Measurements from ENCODE around the gene NEK6.

Gene NEK6

GRCh38 chr9:124285903-124286291, 28.1 kb downstream of the NEK6 start:
- no peaks in the 10 kb centered on the region for H3K36me3 ChIP-seq (ENCODE audit: control insufficient read depth, insufficient read depth, low read length)
- peak overlapping the region; percentile 3 for H3K27ac ChIP-seq (ENCODE audit: insufficient read depth, low read depth, low read length, poor library complexity, severe bottlenecking)
- no peak overlapping the region for H3K4me3 ChIP-seq (ENCODE audit: insufficient read depth, low read depth, low read length)
- H3K9me3 ChIP-seq (ENCODE audit: control insufficient read depth, low read length), result no peaks in the 10 kb centered on the region
- no peaks in the 10 kb centered on the region for H3K27me3 ChIP-seq (ENCODE audit: control insufficient read depth, insufficient read depth, low read length, poor library complexity, severe bottlenecking)
- 85% methylated on average over 9 of the region's 9 CpGs for WGBS, 2 experiments
- H3K4me1 ChIP-seq (ENCODE audit: control insufficient read depth, insufficient read depth, low read length), result peaks cover 18% of the 10 kb centered on the region

- no peak overlapping the region for H3K27ac ChIP-seq (ENCODE audit: insufficient read depth, low read depth, low read length, poor library complexity, severe bottlenecking)
- H3K4me3 ChIP-seq (ENCODE audit: insufficient read depth, low read depth, low read length), result no peak overlapping the region
- H3K27me3 ChIP-seq (ENCODE audit: control insufficient read depth, insufficient read depth, low read length, poor library complexity, severe bottlenecking), result no peaks in the 10 kb centered on the region
- 88 to 90% methylated on average over 14 of the region's 14 CpGs for WGBS, 2 experiments
- peaks cover 18% of the 10 kb centered on the region for H3K4me1 ChIP-seq (ENCODE audit: control insufficient read depth, insufficient read depth, low read length)
- no peaks in the 10 kb centered on the region for H3K9me3 ChIP-seq (ENCODE audit: control insufficient read depth, low read length)
- no peaks in the 10 kb centered on the region for H3K36me3 ChIP-seq (ENCODE audit: control insufficient read depth, insufficient read depth, low read length)
Observed at GRCh38 chr9:124286292-124286931, 28.7 kb downstream of the NEK6 start.

GRCh38 chr9:124290053-124290591, 32.4 kb downstream of the NEK6 start:
- 94 to 95% methylated on average over 21 of the region's 21 CpGs for WGBS, 2 experiments
- Histone ChIP-seq H3K36me3 (ENCODE audit: control insufficient read depth, insufficient read depth, low read length) (no peaks in the 10 kb centered on the region), H3K4me1 (ENCODE audit: control insufficient read depth, insufficient read depth, low read length) (peaks cover 18% of the 10 kb centered on the region)

GRCh38 chr9:124290743-124291554, 33.2 kb downstream of the NEK6 start:
- Histone ChIP-seq H3K9me3 (ENCODE audit: control insufficient read depth, low read length) (no peaks in the 10 kb centered on the region), H3K36me3 (ENCODE audit: control insufficient read depth, insufficient read depth, low read length) (no peaks in the 10 kb centered on the region), H3K27me3 (ENCODE audit: control insufficient read depth, insufficient read depth, low read length, poor library complexity, severe bottlenecking) (no peaks in the 10 kb centered on the region), H3K27ac (ENCODE audit: insufficient read depth, low read depth, low read length, poor library complexity, severe bottlenecking) (no peak overlapping the region), H3K4me3 (ENCODE audit: insufficient read depth, low read depth, low read length) (no peak overlapping the region), H3K4me1 (ENCODE audit: control insufficient read depth, insufficient read depth, low read length) (peaks cover 15% of the 10 kb centered on the region)
- 87 to 89% methylated on average over 22 of the region's 22 CpGs for WGBS, 2 experiments

More at GRCh38 chr9:124290053-124290591, 32.4 kb downstream of the NEK6 start:
- Histone ChIP-seq H3K4me3 (ENCODE audit: insufficient read depth, low read depth, low read length) (no peak overlapping the region), H3K27me3 (ENCODE audit: control insufficient read depth, insufficient read depth, low read length, poor library complexity, severe bottlenecking) (no peaks in the 10 kb centered on the region), H3K9me3 (ENCODE audit: control insufficient read depth, low read length) (no peaks in the 10 kb centered on the region), H3K27ac (ENCODE audit: insufficient read depth, low read depth, low read length, poor library complexity, severe bottlenecking) (no peak overlapping the region)

GRCh38 chr9:124291801-124292396, 34.1 kb downstream of the NEK6 start:
- no peaks in the 10 kb centered on the region for H3K36me3 ChIP-seq (ENCODE audit: control insufficient read depth, insufficient read depth, low read length)
- no peak overlapping the region for H3K4me3 ChIP-seq (ENCODE audit: insufficient read depth, low read depth, low read length)
- no peak overlapping the region for H3K27ac ChIP-seq (ENCODE audit: insufficient read depth, low read depth, low read length, poor library complexity, severe bottlenecking)
- H3K4me1 ChIP-seq (ENCODE audit: control insufficient read depth, insufficient read depth, low read length), result peaks cover 9% of the 10 kb centered on the region
- H3K9me3 ChIP-seq (ENCODE audit: control insufficient read depth, low read length), result no peaks in the 10 kb centered on the region
- WGBS, 2 experiments, result 77 to 81% methylated on average over 11 of the region's 11 CpGs
- H3K27me3 ChIP-seq (ENCODE audit: control insufficient read depth, insufficient read depth, low read length, poor library complexity, severe bottlenecking), result no peaks in the 10 kb centered on the region

GRCh38 chr9:124292696-124293593, 35.2 kb downstream of the NEK6 start:
- 79 to 81% methylated on average over 12 of the region's 12 CpGs for WGBS, 2 experiments
- peaks cover 13% of the 10 kb centered on the region for H3K4me1 ChIP-seq (ENCODE audit: control insufficient read depth, insufficient read depth, low read length)
- no peaks in the 10 kb centered on the region for H3K27me3 ChIP-seq (ENCODE audit: control insufficient read depth, insufficient read depth, low read length, poor library complexity, severe bottlenecking)
- no peaks in the 10 kb centered on the region for H3K36me3 ChIP-seq (ENCODE audit: control insufficient read depth, insufficient read depth, low read length)
- H3K4me3 ChIP-seq (ENCODE audit: insufficient read depth, low read depth, low read length), result no peak overlapping the region
- H3K9me3 ChIP-seq (ENCODE audit: control insufficient read depth, low read length), result no peaks in the 10 kb centered on the region
- H3K27ac ChIP-seq (ENCODE audit: insufficient read depth, low read depth, low read length, poor library complexity, severe bottlenecking), result no peak overlapping the region

- no peak overlapping the region for H3K27ac ChIP-seq (ENCODE audit: insufficient read depth, low read depth, low read length, poor library complexity, severe bottlenecking)
- no peaks in the 10 kb centered on the region for H3K36me3 ChIP-seq (ENCODE audit: control insufficient read depth, insufficient read depth, low read length)
- H3K4me1 ChIP-seq (ENCODE audit: control insufficient read depth, insufficient read depth, low read length), result peaks cover 13% of the 10 kb centered on the region
- no peaks in the 10 kb centered on the region for H3K9me3 ChIP-seq (ENCODE audit: control insufficient read depth, low read length)
- no peaks in the 10 kb centered on the region for H3K27me3 ChIP-seq (ENCODE audit: control insufficient read depth, insufficient read depth, low read length, poor library complexity, severe bottlenecking)
- no peak overlapping the region for H3K4me3 ChIP-seq (ENCODE audit: insufficient read depth, low read depth, low read length)
- WGBS, 2 experiments, result 85 to 88% methylated on average over 17 of the region's 17 CpGs
Observed at GRCh38 chr9:124293718-124294506, 36.2 kb downstream of the NEK6 start.

- H3K9me3 ChIP-seq (ENCODE audit: control insufficient read depth, low read length), result no peaks in the 10 kb centered on the region
- H3K27me3 ChIP-seq (ENCODE audit: control insufficient read depth, insufficient read depth, low read length, poor library complexity, severe bottlenecking), result no peaks in the 10 kb centered on the region
- peaks cover 13% of the 10 kb centered on the region for H3K4me1 ChIP-seq (ENCODE audit: control insufficient read depth, insufficient read depth, low read length)
- H3K4me3 ChIP-seq (ENCODE audit: insufficient read depth, low read depth, low read length), result no peak overlapping the region
- 88 to 90% methylated on average over 18 of the region's 18 CpGs for WGBS, 2 experiments
- no peaks in the 10 kb centered on the region for H3K36me3 ChIP-seq (ENCODE audit: control insufficient read depth, insufficient read depth, low read length)
- H3K27ac ChIP-seq (ENCODE audit: insufficient read depth, low read depth, low read length, poor library complexity, severe bottlenecking), result no peak overlapping the region
Observed at GRCh38 chr9:124295159-124295794, 37.5 kb downstream of the NEK6 start.

- Histone ChIP-seq H3K9me3 (ENCODE audit: control insufficient read depth, low read length) (no peaks in the 10 kb centered on the region), H3K4me1 (ENCODE audit: control insufficient read depth, insufficient read depth, low read length) (peaks cover 13% of the 10 kb centered on the region), H3K27ac (ENCODE audit: insufficient read depth, low read depth, low read length, poor library complexity, severe bottlenecking) (no peak overlapping the region), H3K27me3 (ENCODE audit: control insufficient read depth, insufficient read depth, low read length, poor library complexity, severe bottlenecking) (no peaks in the 10 kb centered on the region), H3K4me3 (ENCODE audit: insufficient read depth, low read depth, low read length) (no peak overlapping the region), H3K36me3 (ENCODE audit: control insufficient read depth, insufficient read depth, low read length) (no peaks in the 10 kb centered on the region)
- 89 to 93% methylated on average over 8 of the region's 8 CpGs for WGBS, 2 experiments
Observed at GRCh38 chr9:124296094-124296493, 38.3 kb downstream of the NEK6 start.

Measured in ectodermal cell (in vitro differentiated cells).